ENCODE results near the gene PTPRD. TPM values are rescaled to one million over a fixed set of nuclear protein-coding genes. Genes with fewer than 3 reads are reported as not detected.

Gene PTPRD
- total RNA-seq, 1 experiment from 2014 or later: 69.6 TPM

DNA sequence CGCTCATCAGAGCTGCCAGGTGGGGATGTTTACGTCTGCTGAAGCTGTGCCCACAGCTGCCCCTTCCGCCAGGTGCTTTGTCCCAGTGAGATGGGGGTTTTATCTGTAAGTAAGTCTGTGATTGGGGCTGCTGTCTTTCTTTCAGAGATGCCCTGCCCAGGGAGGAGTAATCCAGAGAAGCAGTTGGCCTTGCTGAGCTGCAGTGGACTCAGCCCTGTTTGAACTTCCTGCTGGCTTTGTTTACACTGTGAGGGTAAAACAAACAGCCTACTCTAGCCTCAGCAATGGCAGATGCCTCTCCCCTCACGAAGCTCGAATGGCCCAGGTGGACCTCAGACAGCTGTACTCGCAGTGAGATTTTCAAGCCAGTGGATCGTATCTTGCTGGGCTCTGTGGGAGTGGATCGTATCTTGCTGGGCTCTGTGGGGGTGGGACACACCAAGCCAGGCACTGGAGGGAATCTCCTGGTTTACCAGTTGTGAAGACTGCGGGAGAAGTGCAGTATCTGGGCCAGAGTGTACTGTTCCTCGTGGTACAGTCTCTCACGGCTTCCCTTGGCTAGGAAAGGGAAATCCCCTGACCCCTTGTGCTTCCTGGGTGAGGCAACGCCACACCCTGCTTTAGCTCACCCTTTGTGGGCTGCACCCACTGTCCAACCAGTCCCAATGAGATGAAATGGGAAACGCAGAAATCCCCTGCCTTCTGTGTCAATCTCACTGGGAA lies 2283.1 kb downstream of the PTPRD start:
- DNase-seq (ENCODE audit: low spot score) (peak; percentile 14), ATAC-seq (peak; percentile 95)
- Mint-ChIP-seq H3K36me3 (peaks cover 2% of the 10 kb centered on the region; the same call in 1 of the 2 replicates), H3K9me3 (peaks cover 10% of the 10 kb centered on the region; the same call in 1 of the 2 replicates), H3K27ac (no peak overlapping the region), H3K4me3 (no peak overlapping the region), H3K4me1 (peaks cover 5% of the 10 kb centered on the region), H3K27me3 (ENCODE audit: low read depth) (no peaks in the 10 kb centered on the region; the same call in 1 of the 2 replicates)
- TF ChIP-seq TEAD4 (CRISPR knock-in tag; IDR thresholded peaks at IDR 0.05) (no peak), MXD4 (CRISPR knock-in tag; IDR thresholded peaks at IDR 0.05; ENCODE audit: borderline replicate concordance) (no peak), PRRX2 (CRISPR knock-in tag; IDR thresholded peaks at IDR 0.05) (no peak), ZNF396 (CRISPR knock-in tag; IDR thresholded peaks at IDR 0.05; ENCODE audit: borderline replicate concordance) (no peak), ATF1 (CRISPR knock-in tag; IDR thresholded peaks at IDR 0.05) (no peak), SP1 (CRISPR knock-in tag; conservative IDR thresholded peaks at IDR 0.05) (no peak), ZNF232 (CRISPR knock-in tag; IDR thresholded peaks at IDR 0.05) (no peak), KAT7 (CRISPR knock-in tag; IDR thresholded peaks at IDR 0.05; ENCODE audit: borderline replicate concordance) (no peak), JUN (CRISPR knock-in tag; IDR thresholded peaks at IDR 0.05) (no peak), FOXJ3 (CRISPR knock-in tag; IDR thresholded peaks at IDR 0.05; ENCODE audit: borderline replicate concordance) (no peak), TEAD1 (CRISPR knock-in tag; IDR thresholded peaks at IDR 0.05) (no peak), CREB1 (CRISPR knock-in tag; IDR thresholded peaks at IDR 0.05) (no peak), ETV6 (CRISPR knock-in tag; IDR thresholded peaks at IDR 0.05) (no peak)
- TF ChIP-seq, protein P1, sequence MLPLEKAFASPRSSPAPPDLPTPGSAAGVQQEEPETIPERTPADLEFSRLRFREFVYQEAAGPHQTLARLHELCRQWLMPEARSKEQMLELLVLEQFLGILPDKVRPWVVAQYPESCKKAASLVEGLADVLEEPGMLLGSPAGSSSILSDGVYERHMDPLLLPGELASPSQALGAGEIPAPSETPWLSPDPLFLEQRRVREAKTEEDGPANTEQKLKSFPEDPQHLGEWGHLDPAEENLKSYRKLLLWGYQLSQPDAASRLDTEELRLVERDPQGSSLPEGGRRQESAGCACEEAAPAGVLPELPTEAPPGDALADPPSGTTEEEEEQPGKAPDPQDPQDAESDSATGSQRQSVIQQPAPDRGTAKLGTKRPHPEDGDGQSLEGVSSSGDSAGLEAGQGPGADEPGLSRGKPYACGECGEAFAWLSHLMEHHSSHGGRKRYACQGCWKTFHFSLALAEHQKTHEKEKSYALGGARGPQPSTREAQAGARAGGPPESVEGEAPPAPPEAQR (CRISPR knock-in tag; IDR thresholded peaks at IDR 0.05): no peak
- TF ChIP-seq, protein P2, sequence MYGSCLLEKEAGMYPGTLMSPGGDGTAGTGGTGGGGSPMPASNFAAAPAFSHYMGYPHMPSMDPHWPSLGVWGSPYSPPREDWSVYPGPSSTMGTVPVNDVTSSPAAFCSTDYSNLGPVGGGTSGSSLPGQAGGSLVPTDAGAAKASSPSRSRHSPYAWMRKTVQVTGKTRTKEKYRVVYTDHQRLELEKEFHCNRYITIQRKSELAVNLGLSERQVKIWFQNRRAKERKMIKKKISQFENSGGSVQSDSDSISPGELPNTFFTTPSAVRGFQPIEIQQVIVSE (CRISPR knock-in tag; IDR thresholded peaks at IDR 0.05; ENCODE audit: borderline replicate concordance): no peak
- TF ChIP-seq, protein P3, sequence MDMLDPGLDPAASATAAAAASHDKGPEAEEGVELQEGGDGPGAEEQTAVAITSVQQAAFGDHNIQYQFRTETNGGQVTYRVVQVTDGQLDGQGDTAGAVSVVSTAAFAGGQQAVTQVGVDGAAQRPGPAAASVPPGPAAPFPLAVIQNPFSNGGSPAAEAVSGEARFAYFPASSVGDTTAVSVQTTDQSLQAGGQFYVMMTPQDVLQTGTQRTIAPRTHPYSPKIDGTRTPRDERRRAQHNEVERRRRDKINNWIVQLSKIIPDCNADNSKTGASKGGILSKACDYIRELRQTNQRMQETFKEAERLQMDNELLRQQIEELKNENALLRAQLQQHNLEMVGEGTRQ (CRISPR knock-in tag; IDR thresholded peaks at IDR 0.05): no peak
- ChIA-PET CTCF (no interaction called here), POLR2A (no interaction called here)

DNA sequence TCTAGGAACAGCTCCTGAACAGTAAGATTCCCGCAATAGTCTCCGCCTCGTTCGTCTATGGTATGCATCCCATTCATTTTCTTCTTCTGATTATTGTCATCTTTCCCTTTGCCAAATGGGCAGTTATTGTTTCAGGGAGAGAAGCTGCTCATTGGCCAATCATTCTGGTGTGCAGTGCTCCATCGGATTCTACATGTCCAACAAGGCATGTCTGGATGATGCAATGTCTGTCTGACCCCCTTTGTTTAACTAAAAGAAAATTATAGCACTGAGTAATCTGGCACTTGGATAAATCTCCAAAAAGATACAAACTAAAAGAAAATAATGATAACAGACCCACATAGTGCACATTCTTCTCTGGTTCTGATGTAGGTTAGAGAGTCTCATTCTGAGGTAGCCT lies 2297.6 kb downstream of the PTPRD start:
- no peak overlapping the region for H3K27ac Mint-ChIP-seq
- POLR2A ChIA-PET: no interaction called here

DNA sequence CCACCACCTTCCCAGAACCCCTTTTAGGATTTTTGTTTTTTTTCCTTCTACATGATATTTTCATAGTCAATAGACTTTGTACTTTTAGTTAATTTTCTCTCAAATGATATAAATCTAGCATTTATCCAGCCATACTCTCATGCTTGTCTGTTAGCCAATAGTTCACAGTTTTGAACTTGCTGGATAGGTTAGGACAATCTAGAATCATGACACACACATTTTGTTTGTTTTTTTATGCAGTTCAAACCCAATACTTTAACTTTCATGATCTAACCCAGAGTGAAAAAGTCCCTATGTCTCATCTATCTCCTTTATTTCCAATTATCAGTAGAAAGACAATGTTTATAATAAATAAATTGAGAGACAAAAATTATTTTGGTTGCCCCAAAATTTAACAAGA lies 2303.5 kb downstream of the PTPRD start:
- DNase-seq (ENCODE audit: low spot score) (no peak), ATAC-seq (no peak)
- H3K4me1 Mint-ChIP-seq: no peaks in the 10 kb centered on the region
- peaks cover 3% of the 10 kb centered on the region for H3K9me3 Mint-ChIP-seq
- no peaks in the 10 kb centered on the region for H3K36me3 Mint-ChIP-seq
- no peaks in the 10 kb centered on the region for H3K27me3 Mint-ChIP-seq (ENCODE audit: low read depth)
- no peak overlapping the region for H3K4me3 Mint-ChIP-seq
- CTCF ChIA-PET: no interaction called here
- TF ChIP-seq, protein P4, sequence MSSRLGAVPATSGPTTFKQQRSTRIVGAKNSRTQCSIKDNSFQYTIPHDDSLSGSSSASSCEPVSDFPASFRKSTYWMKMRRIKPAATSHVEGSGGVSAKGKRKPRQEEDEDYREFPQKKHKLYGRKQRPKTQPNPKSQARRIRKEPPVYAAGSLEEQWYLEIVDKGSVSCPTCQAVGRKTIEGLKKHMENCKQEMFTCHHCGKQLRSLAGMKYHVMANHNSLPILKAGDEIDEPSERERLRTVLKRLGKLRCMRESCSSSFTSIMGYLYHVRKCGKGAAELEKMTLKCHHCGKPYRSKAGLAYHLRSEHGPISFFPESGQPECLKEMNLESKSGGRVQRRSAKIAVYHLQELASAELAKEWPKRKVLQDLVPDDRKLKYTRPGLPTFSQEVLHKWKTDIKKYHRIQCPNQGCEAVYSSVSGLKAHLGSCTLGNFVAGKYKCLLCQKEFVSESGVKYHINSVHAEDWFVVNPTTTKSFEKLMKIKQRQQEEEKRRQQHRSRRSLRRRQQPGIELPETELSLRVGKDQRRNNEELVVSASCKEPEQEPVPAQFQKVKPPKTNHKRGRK (CRISPR knock-in tag; IDR thresholded peaks at IDR 0.05; ENCODE audit: borderline replicate concordance): no peak
- TF ChIP-seq CREM (CRISPR knock-in tag; IDR thresholded peaks at IDR 0.05): no peak
- TF ChIP-seq GRHL2 (CRISPR knock-in tag; IDR thresholded peaks at IDR 0.05; ENCODE audit: insufficient replicate concordance, severe bottlenecking): no peak
- no peak for TF ChIP-seq TEAD4 (CRISPR knock-in tag; IDR thresholded peaks at IDR 0.05)
- no peak overlapping the region for H3K27ac Mint-ChIP-seq
- POLR2A ChIA-PET: no interaction called here

More for the DNA sequence above, 2297.6 kb downstream of the PTPRD start:
- Mint-ChIP-seq H3K4me1 (no peaks in the 10 kb centered on the region), H3K4me3 (no peak overlapping the region), H3K36me3 (no peaks in the 10 kb centered on the region), H3K27me3 (ENCODE audit: low read depth) (no peaks in the 10 kb centered on the region), H3K9me3 (peaks cover 2% of the 10 kb centered on the region)
- CTCF ChIA-PET: no interaction called here
- DNase-seq (ENCODE audit: low spot score) (no peak), ATAC-seq (no peak)
- TF ChIP-seq, protein P5, sequence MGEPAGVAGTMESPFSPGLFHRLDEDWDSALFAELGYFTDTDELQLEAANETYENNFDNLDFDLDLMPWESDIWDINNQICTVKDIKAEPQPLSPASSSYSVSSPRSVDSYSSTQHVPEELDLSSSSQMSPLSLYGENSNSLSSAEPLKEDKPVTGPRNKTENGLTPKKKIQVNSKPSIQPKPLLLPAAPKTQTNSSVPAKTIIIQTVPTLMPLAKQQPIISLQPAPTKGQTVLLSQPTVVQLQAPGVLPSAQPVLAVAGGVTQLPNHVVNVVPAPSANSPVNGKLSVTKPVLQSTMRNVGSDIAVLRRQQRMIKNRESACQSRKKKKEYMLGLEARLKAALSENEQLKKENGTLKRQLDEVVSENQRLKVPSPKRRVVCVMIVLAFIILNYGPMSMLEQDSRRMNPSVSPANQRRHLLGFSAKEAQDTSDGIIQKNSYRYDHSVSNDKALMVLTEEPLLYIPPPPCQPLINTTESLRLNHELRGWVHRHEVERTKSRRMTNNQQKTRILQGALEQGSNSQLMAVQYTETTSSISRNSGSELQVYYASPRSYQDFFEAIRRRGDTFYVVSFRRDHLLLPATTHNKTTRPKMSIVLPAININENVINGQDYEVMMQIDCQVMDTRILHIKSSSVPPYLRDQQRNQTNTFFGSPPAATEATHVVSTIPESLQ (CRISPR knock-in tag; IDR thresholded peaks at IDR 0.05): no peak
- TF ChIP-seq GTF2I (CRISPR knock-in tag; conservative IDR thresholded peaks at IDR 0.05): no peak
